Measurements from ENCODE around the gene ITGB2.
"Not testable (repeated sequence)": the region's sequence is repeated elsewhere in the genome, so short reads cannot be mapped to it uniquely, and the experiment has no call there.

ITGB2 gene

GRCh38 chr21:44925378-44925755, 4.7 kb upstream of the ITGB2 start:
- DNase-seq = no peak

DNA sequence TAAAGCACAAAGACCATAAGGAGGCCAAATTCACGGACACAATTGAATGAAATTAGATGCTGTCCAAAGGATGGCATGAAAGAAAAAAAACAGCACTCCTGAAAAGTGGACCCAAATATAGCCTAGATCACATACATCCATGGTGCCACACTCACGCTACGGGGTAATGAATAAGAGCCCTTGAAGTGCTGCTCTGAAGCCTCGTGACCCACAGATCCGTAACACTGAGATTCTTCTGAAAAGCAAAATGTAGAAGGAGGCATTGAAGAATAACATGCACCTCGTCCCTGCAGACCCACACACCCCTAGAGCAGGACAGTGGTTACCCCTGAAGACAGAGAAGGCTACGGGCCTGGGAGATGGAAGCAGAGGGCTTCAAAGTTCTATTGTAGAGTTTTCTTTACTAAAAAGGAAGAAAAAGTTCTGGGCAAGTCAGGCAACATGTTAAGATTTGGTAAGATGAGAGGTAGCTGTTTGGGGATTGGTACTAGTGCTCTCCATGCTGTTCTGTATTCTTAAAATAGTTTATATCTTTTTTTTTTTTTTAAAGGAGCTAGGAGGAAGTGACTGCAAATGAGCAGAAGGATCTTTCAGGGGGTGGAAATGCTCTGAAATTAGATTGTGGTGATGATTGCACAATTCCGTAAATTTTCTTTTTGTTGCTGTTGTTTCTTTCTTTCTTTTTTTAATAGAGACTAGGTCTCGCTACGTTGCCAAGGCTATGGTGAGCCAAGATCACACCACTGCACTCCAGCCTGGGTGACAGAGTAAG, 4.1 kb upstream of the ITGB2 start:
- DNase-seq = no peak

GRCh38 chr21:44923480-44924084, 2.9 kb upstream of the ITGB2 start:
- DNase-seq = no peak

DNA sequence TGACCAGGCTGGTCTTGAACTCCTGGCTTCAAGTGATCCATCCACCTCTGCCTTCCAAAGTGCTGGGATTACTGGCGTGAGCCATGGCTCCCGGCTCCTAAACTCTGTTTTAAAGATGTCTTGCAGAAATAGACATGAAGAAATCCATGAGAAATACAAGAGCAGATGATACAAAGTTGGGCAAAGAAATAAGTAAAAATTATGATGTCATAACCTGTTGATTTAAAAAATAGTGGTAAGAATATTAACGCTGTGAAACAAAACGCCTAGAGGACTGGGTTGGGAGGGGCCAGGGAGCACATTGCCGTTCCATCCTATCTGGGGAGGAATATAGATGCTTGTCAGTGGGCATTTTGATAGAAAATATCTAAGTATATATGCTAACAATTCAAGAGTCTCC, 1.2 kb upstream of the ITGB2 start:
- DNase-seq = no peak

DNA sequence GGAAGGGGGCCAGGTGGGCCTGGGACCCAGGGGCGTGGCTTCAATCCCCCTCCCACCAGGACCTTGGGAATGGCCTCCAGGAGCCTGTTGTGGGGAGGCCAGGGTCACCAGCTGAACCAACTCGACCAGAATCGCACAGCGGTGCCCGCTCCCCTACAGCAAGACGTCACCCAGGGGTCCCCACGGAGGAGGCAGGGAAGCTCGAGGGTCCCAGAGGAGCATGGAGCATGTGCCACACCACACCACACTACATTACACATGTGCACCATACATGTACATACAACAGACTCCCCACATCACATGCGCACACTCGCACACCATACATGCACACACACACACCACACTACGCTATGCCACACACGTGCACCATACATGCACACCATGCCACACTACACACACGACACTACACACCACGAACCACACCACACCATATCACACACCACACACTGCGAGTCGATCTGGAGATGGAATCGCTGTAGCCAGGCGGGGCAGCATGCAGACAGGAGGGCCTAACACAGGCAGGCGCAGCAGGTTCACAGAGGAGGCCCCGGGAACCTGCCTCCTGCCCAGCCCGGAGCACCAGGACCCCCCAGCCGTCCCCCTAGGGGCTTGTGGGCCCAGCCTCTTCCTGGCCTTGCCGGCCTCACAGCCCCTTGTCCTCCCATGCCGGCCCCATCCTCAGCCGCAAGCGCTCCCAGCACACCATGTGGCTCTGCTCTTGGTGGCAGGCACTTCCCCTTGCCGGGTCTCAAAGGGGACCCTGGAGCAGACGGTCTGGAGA, 596 bp downstream of the ITGB2 start:
- peak; percentile 44 to 52 for DNase-seq

DNA sequence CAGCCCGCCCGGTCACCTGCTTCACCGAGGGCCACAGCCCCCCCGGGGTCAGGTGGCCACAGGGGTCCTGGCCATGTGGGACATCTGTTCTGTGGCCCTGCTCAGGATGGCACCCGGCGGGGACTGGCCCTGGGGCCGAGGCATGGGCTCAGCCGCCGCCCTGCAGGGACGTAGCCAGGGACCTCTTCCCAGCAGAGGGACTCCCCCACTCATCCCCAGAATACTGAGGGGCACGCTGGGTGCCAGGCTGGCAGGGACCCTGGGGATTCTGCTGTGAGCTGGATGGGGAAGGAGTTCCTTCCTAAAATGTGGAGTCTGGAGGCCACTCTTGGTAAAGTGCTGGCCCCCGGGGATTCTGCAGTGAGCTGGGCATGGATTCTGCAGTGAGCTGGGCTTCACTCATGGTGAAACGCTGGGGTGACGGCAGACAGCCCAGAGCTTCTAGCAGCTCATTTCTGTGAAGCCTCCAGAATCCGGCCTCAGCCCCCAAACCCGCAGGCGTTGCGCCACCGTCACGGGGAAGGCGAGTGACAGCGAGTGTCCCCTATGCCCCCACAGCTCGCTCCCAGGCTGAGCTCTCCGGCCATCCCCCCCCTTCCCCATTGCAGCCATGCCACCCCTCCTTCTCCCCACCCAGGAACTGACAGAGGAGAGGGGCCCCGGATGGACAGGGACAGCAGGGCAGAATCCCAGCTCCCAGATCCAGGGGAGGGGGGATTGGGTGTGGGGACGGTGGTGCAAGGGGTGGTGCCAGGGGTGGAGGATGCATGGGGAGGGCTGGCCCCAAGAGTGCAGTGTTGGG, 1.4 kb downstream of the ITGB2 start:
- DNase-seq = peak; percentile 51 to 55

DNA sequence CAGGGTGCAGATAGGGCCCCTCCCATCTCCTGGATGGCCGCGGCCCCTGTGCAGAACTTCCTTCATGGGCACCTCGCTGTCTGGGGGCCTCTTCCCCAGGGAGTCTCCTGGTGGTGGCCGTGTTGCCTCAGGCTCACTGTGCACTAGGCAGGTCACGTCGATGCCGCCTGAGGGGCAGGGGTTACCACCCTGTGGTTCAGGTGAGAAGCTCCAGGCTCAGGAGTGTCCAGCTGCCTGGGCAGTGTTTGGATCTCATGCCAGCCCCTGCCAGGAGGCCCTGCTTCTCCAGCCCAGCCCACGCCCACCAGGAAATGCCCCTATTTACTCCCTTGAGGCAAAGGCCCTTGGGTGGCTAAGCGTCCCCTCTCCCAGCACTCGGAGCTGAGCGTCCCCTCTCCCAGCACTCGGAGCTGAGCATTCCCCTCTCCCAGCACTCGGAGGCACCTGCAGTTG, 2.1 kb downstream of the ITGB2 start:
- no peak for DNase-seq

DNA sequence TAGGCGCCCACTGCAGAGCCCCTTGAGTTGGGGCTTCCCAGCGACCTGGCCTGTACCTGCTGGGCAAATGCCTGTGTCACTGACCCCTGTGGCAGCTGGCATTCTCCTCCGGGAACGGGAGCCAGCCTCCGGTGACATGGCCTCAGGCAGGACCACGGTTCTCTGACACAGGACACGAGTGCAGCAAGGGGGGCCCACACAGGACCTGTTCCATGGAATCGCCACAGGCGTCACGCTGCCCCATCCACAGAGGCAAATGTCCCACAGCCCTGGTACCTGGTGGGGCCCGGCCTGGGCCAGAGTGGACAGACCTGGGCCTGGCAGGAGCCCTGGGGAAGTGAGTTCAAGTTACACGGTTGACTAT, 2.6 kb downstream of the ITGB2 start:
- DNase-seq = no peak

- no peak for DNase-seq
Observed at GRCh38 chr21:44917446-44918106, 3.1 kb downstream of the ITGB2 start.

DNA sequence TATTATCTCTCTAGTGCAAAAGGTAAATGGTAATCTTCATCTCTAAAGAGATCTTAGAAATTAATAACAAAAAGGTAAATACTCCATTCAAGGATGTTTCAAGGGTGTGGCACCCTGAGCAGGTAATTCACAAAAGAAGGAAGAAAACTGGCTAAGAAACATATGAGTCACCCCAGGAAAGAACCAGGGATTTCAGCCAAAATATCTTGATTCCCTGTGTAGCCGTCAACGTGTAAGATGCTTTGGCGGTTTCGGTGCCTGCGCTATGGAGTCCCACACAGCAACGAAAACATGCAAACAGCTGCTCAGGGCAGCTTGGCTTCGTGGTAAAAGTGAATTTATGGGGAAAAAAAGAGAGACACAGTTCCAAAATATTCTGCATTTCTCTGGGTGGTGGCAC, 3.7 kb downstream of the ITGB2 start:
- no peak for DNase-seq

DNA sequence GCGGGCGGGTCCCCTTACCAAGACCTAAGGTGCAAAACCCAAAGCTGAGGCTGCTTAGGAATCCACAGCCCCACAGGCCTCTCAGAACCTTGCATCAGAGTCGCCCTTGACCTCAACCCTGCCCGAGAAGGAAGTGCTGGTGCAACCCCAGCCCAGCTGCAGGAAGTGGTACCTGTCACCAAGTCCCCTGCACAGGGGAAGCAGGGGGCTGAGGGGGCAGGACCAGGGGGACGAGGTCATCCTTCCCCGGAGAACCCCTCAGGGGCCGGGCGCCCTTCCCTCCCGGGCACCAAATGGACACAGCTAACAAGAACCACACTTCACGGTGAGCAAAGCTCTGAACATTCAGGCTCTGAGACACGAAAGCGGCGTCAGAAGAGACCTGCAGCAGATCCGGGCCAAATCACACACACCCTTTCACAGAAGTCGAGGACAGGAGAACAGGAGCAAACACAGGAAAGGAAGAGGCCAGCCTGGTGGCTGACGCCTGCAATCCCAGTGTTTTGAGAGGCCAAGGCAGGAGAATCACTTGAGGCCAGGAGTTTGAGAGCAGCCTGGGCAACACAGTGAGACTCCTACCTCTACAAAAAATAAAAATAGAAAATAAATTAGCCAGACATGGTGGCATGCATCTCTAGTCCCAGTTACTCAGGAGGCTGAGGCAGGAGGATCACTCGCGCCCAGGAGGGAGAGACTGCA, 6.4 kb downstream of the ITGB2 start:
- DNase-seq = peak; percentile 72 to 77

DNA sequence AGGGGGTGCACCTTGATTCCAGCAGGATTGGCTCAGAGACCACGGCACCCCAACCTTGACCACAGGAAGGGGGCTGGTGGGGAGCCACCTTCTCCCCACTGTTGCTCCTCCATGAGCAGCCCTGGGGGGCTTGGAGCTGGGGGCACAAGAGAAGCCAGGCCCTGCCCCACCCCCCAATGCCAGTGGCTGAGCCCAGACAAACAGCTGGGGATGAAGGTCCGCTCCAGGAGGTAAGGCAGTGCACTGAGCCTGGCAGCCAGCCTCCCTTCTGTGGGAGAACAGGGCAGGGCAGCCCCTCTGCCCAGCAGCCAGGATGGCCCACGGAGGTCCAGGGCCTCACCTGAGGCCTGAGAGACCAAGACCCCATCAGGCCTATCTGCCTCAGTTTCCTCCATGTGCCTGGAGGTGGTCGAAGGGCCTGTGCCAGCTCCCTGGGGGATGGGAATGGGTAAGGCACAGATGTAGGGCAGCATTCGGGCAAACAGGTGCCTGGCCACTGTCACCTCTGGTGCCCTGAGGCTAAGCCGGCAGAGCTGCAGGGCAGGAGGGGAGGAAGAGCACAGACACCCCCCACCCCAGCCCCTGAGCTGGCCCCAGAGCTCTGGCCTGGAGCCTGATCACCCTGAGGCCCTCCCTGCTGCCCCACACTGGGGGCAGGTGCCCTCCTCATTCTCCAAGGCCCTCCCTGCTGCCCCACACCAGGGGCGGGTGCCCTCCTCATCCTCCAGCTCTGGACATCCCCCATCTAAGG, 7.1 kb downstream of the ITGB2 start:
- no peak for DNase-seq

DNA sequence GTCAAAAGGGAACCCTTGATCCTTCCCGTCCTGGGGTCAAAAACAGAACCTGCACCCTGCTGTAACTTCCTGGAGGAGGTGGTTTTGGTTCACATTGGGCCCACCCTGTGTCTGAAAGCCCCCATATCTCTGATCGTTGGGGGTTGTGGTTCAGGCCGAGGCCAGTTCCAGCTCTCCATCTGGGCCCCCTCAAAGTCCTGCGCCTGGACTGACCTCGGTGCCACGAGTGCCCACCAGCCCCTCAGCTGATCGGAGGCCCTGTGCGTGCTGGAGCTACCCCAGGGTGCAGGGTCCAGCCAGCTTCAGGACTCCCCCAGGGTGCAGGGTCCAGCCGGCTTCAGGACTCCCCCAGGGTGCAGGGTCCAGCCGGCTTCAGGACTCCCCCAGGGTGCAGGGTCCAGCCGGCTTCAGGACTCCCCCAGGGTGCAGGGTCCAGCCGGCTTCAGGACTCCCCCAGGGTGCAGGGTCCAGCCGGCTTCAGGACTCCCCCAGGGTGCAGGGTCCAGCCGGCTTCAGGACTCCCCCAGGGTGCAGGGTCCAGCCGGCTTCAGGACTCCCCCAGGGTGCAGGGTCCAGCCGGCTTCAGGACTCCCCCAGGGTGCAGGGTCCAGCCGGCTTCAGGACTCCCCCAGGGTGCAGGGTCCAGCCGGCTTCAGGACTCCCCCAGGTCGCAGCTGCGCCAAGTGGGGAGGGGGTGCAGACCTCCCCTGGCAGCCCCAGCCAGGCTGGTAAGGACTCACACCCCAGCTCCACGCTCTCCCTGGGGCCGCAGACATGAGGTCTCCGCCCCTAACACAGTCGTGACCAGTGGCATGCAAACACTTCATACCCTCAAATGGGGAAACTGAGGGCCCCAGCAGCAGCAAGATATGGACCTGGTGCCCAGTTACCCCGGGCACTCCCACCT, 7.9 kb downstream of the ITGB2 start:
- not testable (repeated sequence) for DNase-seq

GRCh38 chr21:44912158-44912473, 8.6 kb downstream of the ITGB2 start:
- no peak for DNase-seq

DNA sequence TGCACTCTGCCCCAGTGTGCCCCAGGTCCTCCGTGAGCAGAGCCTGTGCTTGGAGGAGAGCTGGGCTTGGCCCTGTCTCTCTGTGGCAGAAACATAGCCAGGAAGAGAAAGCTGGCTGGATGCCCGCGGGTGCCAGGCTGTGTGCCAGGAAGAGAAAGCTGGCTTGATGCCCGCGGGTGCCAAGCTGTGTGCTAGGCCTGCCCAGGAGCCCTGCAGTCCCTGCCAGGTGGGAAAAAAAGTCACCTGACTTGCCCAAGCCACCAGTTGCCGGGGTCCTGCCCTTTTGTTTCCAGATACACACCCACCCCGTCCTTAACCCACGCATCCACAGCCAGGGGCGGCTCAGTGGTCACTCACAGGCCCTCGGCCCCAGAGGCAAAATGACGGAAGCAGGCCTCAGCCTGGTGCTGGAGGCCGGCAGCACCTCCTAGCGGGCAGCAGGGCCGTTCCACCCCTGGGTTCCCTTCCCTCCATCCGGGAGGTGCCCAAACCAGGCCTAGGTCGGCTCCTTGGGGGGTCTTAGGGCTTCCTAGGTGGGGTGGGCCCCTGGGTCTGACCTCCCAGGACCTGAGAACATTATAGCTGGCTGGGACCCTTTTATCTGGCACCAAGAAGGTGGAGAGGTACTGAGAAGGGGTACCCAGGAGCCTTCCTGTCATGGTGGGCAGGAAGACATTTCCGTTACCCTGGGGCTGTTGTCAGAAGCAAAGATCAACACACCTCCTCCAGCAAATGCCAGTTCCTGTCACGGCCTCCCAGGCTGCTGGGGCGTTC, 9.1 kb downstream of the ITGB2 start:
- peak; percentile 79 to 83 for DNase-seq

DNA sequence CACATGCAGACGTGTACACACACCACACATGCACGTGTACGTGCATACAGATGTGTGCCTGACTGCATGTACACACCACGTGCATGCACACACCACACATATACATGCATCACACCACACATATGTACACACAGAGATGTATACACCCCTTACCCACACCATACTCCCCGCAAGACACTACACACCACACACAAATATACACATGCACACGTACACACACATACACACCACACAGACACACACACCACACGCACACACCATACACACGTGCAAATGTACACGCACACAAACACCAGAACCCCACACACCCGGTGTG, 9.7 kb downstream of the ITGB2 start:
- DNase-seq = no peak

GRCh38 chr21:44910229-44911067, 10.3 kb downstream of the ITGB2 start:
- DNase-seq = no peak

DNA sequence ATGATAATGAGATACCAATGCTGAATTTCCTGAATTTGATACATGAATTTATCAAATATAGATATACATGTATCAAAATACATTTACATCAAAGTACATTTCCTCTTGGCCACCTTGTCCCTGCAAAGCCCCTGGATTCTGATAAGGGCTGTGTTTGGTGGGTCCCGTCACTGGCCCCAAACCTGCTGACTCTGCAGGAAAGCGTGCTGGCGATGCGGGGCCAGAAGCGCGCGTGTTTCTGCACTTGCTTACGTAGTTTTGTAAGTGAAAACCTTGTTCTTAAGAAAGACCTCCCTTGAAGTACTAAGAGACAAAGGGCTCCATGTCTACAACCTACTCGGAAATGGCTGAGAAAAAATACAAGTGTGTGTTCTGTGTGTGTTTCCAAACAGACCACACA, 11.0 kb downstream of the ITGB2 start:
- no peak for DNase-seq

GRCh38 chr21:44908908-44909307, 11.8 kb downstream of the ITGB2 start:
- no peak for DNase-seq
